ENCODE measurements around the gene LSS.

DNA sequence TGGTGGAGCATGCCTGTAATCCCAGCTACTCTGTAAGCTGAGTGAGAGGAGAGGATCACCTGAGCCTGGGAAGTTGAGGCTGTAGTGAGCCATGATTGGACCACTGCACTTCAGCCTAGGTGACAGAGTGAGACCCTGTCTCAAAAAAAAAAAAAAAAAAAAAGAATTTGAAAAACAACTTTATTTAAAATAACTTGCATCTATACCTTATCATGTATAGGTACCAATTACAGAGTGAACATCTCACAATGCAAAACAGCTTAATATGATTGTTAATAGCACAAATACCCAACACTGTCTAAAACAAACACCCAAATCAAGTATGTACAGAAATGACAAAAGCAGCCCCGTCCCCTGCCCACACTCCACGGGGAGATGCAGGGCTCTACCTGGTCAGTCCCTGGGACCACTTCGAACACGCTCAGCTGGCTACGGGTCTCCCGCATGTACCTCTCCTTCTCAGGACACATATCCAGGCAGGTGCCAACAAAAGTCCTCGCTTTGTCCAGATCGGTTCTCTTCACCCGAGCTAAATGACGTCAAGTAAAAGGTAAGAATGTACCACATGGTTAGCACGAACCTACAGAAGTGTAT, 46.3 kb upstream of the LSS start:
- TF ChIP-seq, protein P1, sequence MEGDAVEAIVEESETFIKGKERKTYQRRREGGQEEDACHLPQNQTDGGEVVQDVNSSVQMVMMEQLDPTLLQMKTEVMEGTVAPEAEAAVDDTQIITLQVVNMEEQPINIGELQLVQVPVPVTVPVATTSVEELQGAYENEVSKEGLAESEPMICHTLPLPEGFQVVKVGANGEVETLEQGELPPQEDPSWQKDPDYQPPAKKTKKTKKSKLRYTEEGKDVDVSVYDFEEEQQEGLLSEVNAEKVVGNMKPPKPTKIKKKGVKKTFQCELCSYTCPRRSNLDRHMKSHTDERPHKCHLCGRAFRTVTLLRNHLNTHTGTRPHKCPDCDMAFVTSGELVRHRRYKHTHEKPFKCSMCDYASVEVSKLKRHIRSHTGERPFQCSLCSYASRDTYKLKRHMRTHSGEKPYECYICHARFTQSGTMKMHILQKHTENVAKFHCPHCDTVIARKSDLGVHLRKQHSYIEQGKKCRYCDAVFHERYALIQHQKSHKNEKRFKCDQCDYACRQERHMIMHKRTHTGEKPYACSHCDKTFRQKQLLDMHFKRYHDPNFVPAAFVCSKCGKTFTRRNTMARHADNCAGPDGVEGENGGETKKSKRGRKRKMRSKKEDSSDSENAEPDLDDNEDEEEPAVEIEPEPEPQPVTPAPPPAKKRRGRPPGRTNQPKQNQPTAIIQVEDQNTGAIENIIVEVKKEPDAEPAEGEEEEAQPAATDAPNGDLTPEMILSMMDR (IDR thresholded peaks at IDR 0.05), result no peak
- no peak for TF ChIP-seq POLR2A (IDR thresholded peaks at IDR 0.05)

All from Peyer's patch (tissue), 4 donors.